ENCODE data around the gene TIAM2. TPM values are rescaled to one million over a fixed set of nuclear protein-coding genes. Genes with fewer than 3 reads are reported as not detected.

Gene TIAM2
- total and polyA plus RNA-seq, 2 experiments from 2014 or later: 14.2 to 24.4 TPM

GRCh38 chr6:155069543-155069942 is 74.4 kb downstream of the TIAM2 start:
- Histone ChIP-seq H3K27ac (ENCODE audit: low read depth) (no peak overlapping the region), H3K27me3 (ENCODE audit: insufficient read depth) (no peaks in the 10 kb centered on the region), H3K4me2 (no peak overlapping the region), H3K36me3 (ENCODE audit: insufficient read depth) (no peaks in the 10 kb centered on the region), H3F3A (replicated peaks; ENCODE audit: low read depth) (0 out of 2 replicates have a peak, but pooled peaks cover 4% of the 10 kb centered on the region), H4K20me1 (replicated peaks; ENCODE audit: insufficient read depth) (no peaks in the 10 kb centered on the region), H3K4me1 (ENCODE audit: insufficient read depth) (peaks cover 3% of the 10 kb centered on the region; the same call in 1 of the 2 replicates), H2AFZ (no peak overlapping the region), H3K79me2 (replicated peaks; ENCODE audit: insufficient read depth) (peaks cover 15% of the 10 kb centered on the region), H3K4me3 (no peak overlapping the region), H3K9me2 (ENCODE audit: insufficient read depth) (no peaks in the 10 kb centered on the region)
- Mint-ChIP-seq H3K4me1 (peaks cover 18% of the 10 kb centered on the region), H3K9me3 (no peaks in the 10 kb centered on the region), H3K27ac (no peak overlapping the region), H3K27me3 (ENCODE audit: insufficient read depth, low read depth, poor library complexity) (peaks cover 3% of the 10 kb centered on the region), H3K36me3 (ENCODE audit: low read depth) (no peaks in the 10 kb centered on the region), H3K4me3 (no peak overlapping the region)
- DNase-seq (ENCODE audit: low spot score) (no peak), ATAC-seq (no peak)
- no peak for TF ChIP-seq EZH2phosphoT487 (IDR thresholded peaks at IDR 0.05; ENCODE audit: unreplicated experiment)
- TF ChIP-seq CREB1 (CRISPR knock-in tag; IDR thresholded peaks at IDR 0.05; ENCODE audit: low read depth): no peak
- TF ChIP-seq ZNF462 (CRISPR knock-in tag; IDR thresholded peaks at IDR 0.05): no peak
- TF ChIP-seq STAT1 (IDR thresholded peaks at IDR 0.05; ENCODE audit: unreplicated experiment): no peak
- TF ChIP-seq JUNB (IDR thresholded peaks at IDR 0.05; ENCODE audit: unreplicated experiment): no peak
- no peak for TF ChIP-seq POLR2AphosphoS5 (IDR thresholded peaks at IDR 0.05; ENCODE audit: low read depth)
- no peak for TF ChIP-seq EZH2 (IDR thresholded peaks at IDR 0.05; ENCODE audit: low read depth, unreplicated experiment)
- no peak for TF ChIP-seq ZNF331 (CRISPR knock-in tag; IDR thresholded peaks at IDR 0.05; ENCODE audit: low read depth)
- no peak for TF ChIP-seq ZNF114 (CRISPR knock-in tag; IDR thresholded peaks at IDR 0.05)
- TF ChIP-seq CTCF (conservative IDR thresholded peaks at IDR 0.05; ENCODE audit: low read depth in 2 of 2): no peak
- no peak for TF ChIP-seq ETS1 (IDR thresholded peaks at IDR 0.05)
- TF ChIP-seq NANOG (IDR thresholded peaks at IDR 0.05; ENCODE audit: borderline replicate concordance): no peak
- no peak for TF ChIP-seq REST (IDR thresholded peaks at IDR 0.05; ENCODE audit: unreplicated experiment)
